Astrocyte (in vitro differentiated cells and primary cell): ENCODE measurements around the gene MGAT5. TPM values are rescaled to one million over a fixed set of nuclear protein-coding genes. Genes with fewer than 3 reads are reported as not detected.

Source experiments
- DNase-seq: peaks from one replicate; pipeline ENCODE4 v3.0.0-alpha.2; 2010; ENCODE audit warnings: low read depth
- FAIRE-seq: peaks from 2 replicates; lab custom pipeline; 2011; peaks lifted over from hg19 to GRCh38; lab: Jason Lieb, UNC
- H2AFZ ChIP-seq: 2 replicates; pipeline ENCODE4 v1.6.0; 2012; ENCODE audit warnings: low read depth, low read length, inconsistent platforms
- H3K27ac ChIP-seq: 2 replicates; pipeline ENCODE4 v1.5.1; 2011; ENCODE audit warnings: low read depth, low read length, inconsistent platforms
- H3K27me3 ChIP-seq: 2 replicates; pipeline ENCODE4 v1.6.0; 2011; ENCODE audit warnings: low read length, inconsistent platforms; ENCODE audit not compliant: insufficient read depth
- H3K36me3 ChIP-seq: 2 replicates; pipeline ENCODE4 v1.5.1; 2011; ENCODE audit warnings: low read length, inconsistent platforms; ENCODE audit not compliant: insufficient read depth
- H3K4me1 ChIP-seq: 2 replicates; pipeline ENCODE4 v1.5.1; 2011; ENCODE audit warnings: low read length, inconsistent platforms; ENCODE audit not compliant: insufficient read depth
- H3K4me2 ChIP-seq: 2 replicates; pipeline ENCODE4 v1.6.0; 2012; ENCODE audit warnings: low read length, inconsistent platforms
- H3K4me3 ChIP-seq: 2 replicates; pipeline ENCODE4 v1.5.1; 2011; ENCODE audit warnings: low read depth, mild to moderate bottlenecking, low read length, inconsistent platforms; ENCODE audit not compliant: insufficient read depth
- H3K79me2 ChIP-seq: 2 replicates; pipeline ENCODE4 v1.6.0; 2012; ENCODE audit warnings: mild to moderate bottlenecking, low read length, inconsistent platforms; ENCODE audit not compliant: insufficient read depth
- H3K9ac ChIP-seq: 2 replicates; pipeline ENCODE4 v1.6.0; 2012; ENCODE audit warnings: mild to moderate bottlenecking, low read length, inconsistent platforms
- H3K9me3 ChIP-seq: 2 replicates; pipeline ENCODE4 v1.5.1; 2012; ENCODE audit warnings: low read depth, mild to moderate bottlenecking, low read length, inconsistent platforms; ENCODE audit not compliant: insufficient read depth
- H4K20me1 ChIP-seq: 2 replicates; pipeline ENCODE4 v1.6.0; 2012; ENCODE audit warnings: low read length, inconsistent platforms; ENCODE audit not compliant: insufficient read depth
- H3K27ac Mint-ChIP-seq: one replicate; pipeline ENCODE4 v1.8.0; 2021; ENCODE audit warnings: mild to moderate bottlenecking, mixed read lengths; ENCODE audit not compliant: unreplicated experiment
- H3K27me3 Mint-ChIP-seq: one replicate; pipeline ENCODE4 v1.8.0; 2021; ENCODE audit warnings: low read depth, mixed read lengths; ENCODE audit not compliant: unreplicated experiment
- H3K36me3 Mint-ChIP-seq: one replicate; pipeline ENCODE4 v1.8.0; 2021; ENCODE audit warnings: low read depth, mixed read lengths; ENCODE audit not compliant: unreplicated experiment
- H3K4me1 Mint-ChIP-seq: one replicate; pipeline ENCODE4 v1.8.0; 2021; ENCODE audit warnings: low read depth, mixed read lengths; ENCODE audit not compliant: unreplicated experiment
- H3K4me3 Mint-ChIP-seq: one replicate; pipeline ENCODE4 v1.8.0; 2021; ENCODE audit warnings: mild to moderate bottlenecking, moderate library complexity, mixed read lengths; ENCODE audit not compliant: unreplicated experiment
- H3K9me3 Mint-ChIP-seq: one replicate; pipeline ENCODE4 v1.8.0; 2021; ENCODE audit warnings: mild to moderate bottlenecking, mixed read lengths; ENCODE audit not compliant: unreplicated experiment
- EZH2 ChIP-seq: IDR thresholded peaks from 2 replicates; pipeline ENCODE4 v1.6.1; 2012; ENCODE audit warnings: mild to moderate bottlenecking, low read length, inconsistent platforms; ENCODE audit not compliant: insufficient read depth
- total RNA-seq: library from RNA; stranded (reverse); gene quantifications from 2 replicates; pipeline ENCODE4 v1.2.1, GENCODE V29; 2021
- TF ChIP-seq, protein P1 (sequence below): IDR thresholded peaks from 2 replicates; pipeline ENCODE4 v1.5.1; 2011; ENCODE audit warnings: low read depth, mild to moderate bottlenecking, inconsistent platforms, low read length, moderate library complexity; ENCODE audit not compliant: insufficient read depth

MGAT5 gene
- total RNA-seq, 1 donor from 2014 or later, result 80.2 TPM

DNA sequence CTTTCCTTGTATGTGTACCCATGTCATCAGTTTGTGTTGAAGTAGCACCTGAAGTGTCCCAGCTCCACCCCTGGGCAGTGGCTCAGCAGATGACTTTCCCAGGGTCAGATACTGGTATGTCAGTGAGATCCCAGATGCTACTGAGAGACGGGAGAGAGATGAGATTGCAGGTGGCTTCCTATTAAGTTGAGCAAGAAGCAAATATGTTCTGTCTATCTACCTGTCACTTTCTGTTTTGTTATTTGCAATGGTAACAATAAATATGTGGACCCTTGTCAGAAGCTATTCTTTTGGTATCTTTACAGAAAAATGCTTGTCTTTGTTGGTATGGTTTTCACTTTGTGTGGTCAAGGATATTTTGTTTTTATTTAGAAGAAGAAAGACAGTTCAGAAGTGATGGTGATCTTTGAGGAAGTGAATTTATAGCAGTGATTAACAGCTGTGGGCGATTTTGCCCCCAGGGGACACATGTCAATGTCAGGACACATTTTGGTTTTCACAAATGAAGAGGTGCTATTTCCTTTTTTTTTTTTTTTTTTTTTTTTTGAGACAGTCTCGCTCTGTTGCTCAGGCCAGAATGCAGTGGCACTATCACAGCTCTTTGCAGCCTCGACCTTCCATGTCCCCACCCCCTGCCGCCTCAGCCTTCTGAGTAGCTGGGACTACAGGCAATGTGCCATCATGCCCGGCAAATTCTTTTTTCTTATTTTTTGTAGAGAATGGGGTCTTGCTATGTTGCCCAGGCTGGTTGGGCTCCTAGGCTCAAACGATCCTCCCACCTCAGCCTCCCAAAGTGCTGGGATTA, 21.4 kb downstream of the MGAT5 start:
- DNase-seq, result no peak
- TF ChIP-seq EZH2, result no peak
- TF ChIP-seq, protein P1, sequence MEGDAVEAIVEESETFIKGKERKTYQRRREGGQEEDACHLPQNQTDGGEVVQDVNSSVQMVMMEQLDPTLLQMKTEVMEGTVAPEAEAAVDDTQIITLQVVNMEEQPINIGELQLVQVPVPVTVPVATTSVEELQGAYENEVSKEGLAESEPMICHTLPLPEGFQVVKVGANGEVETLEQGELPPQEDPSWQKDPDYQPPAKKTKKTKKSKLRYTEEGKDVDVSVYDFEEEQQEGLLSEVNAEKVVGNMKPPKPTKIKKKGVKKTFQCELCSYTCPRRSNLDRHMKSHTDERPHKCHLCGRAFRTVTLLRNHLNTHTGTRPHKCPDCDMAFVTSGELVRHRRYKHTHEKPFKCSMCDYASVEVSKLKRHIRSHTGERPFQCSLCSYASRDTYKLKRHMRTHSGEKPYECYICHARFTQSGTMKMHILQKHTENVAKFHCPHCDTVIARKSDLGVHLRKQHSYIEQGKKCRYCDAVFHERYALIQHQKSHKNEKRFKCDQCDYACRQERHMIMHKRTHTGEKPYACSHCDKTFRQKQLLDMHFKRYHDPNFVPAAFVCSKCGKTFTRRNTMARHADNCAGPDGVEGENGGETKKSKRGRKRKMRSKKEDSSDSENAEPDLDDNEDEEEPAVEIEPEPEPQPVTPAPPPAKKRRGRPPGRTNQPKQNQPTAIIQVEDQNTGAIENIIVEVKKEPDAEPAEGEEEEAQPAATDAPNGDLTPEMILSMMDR, result no peak
- Histone ChIP-seq H4K20me1 (no peaks in the 10 kb centered on the region), H3K79me2 (no peaks in the 10 kb centered on the region), H3K4me1 (no peaks in the 10 kb centered on the region), H3K4me3 (no peak overlapping the region), H3K4me2 (no peak overlapping the region), H3K9ac (no peak overlapping the region), H3K9me3 (no peaks in the 10 kb centered on the region), H3K36me3 (no peaks in the 10 kb centered on the region), H2AFZ (no peak overlapping the region), H3K27me3 (no peaks in the 10 kb centered on the region), H3K27ac (no peak overlapping the region)
- Mint-ChIP-seq H3K27me3 (no peaks in the 10 kb centered on the region), H3K4me3 (no peak overlapping the region), H3K27ac (no peak overlapping the region), H3K36me3 (peaks cover 6% of the 10 kb centered on the region), H3K9me3 (no peaks in the 10 kb centered on the region), H3K4me1 (peaks cover 23% of the 10 kb centered on the region)
- no peak for FAIRE-seq

DNA sequence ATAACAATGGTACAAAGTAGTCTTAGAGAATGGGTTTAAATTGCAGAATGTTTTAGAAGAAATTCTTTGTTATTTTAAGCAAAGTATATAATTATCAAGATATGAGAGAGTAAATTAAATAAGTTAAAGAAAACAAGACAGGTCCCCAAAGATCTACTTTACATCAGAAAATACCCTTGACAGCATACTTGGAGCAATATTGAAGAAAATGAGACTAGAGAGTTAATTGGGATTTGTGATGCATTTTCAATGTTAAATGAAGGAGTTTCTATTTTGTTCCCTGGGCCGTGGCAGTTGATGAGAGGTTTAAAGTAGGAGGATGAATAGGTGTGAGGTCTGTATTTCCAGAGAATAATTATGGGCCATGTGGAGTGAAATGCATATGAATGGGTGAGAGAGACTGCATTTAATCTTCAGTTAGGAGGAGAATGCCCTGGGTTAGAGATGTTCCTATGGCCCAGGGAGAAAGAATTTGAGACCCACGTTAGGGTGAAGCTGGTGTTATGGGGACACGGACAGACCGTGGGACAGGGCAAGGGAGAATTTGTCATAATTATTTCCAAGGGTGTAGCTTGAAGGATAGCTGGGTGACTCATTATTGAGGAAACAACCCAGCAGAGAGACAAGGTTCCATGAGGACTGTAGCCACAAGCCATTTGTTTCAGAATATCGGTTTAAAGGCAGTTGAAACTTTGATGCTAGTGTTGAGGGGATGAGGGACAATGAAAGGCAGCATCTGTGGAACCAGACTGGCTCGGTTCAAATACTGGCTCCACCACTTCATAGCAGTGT, 22.7 kb downstream of the MGAT5 start:
- Mint-ChIP-seq H3K4me1 (peaks cover 22% of the 10 kb centered on the region), H3K27me3 (no peaks in the 10 kb centered on the region)
- DNase-seq, result no peak

More for the DNA sequence above, 22.7 kb downstream of the MGAT5 start:
- Histone ChIP-seq H3K27me3 (no peaks in the 10 kb centered on the region), H3K4me3 (no peak overlapping the region), H2AFZ (no peak overlapping the region), H3K4me2 (peak overlapping the region; percentile 15), H3K9ac (no peak overlapping the region), H4K20me1 (no peaks in the 10 kb centered on the region), H3K27ac (no peak overlapping the region), H3K79me2 (no peaks in the 10 kb centered on the region), H3K4me1 (no peaks in the 10 kb centered on the region), H3K36me3 (no peaks in the 10 kb centered on the region), H3K9me3 (no peaks in the 10 kb centered on the region)
- Mint-ChIP-seq H3K36me3 (peaks cover 8% of the 10 kb centered on the region), H3K27ac (no peak overlapping the region), H3K9me3 (no peaks in the 10 kb centered on the region), H3K4me3 (no peak overlapping the region)
- no peak for FAIRE-seq
- TF ChIP-seq, protein P1, result no peak
- TF ChIP-seq EZH2, result no peak
